Activated CD8-positive, alpha-beta memory T cell treated with anti-CD3 and anti-CD28 coated beads, Interleukin-2, amount 50 U/mL, for 24 hours (primary cell): ENCODE measurements around the gene DVL2.
"Not testable (repeated sequence)": the region's sequence is repeated elsewhere in the genome, so short reads cannot be mapped to it uniquely, and the experiment has no call there.

Experiments
- DNase-seq: peaks from one replicate; pipeline ENCODE4 v3.0.0-alpha.2; 2020; ENCODE audit errors: extremely low read depth

DVL2 gene

GRCh38 chr17:7256766-7257456 lies 22.6 kb upstream of the DVL2 start:
- DNase-seq = no peak

DNA sequence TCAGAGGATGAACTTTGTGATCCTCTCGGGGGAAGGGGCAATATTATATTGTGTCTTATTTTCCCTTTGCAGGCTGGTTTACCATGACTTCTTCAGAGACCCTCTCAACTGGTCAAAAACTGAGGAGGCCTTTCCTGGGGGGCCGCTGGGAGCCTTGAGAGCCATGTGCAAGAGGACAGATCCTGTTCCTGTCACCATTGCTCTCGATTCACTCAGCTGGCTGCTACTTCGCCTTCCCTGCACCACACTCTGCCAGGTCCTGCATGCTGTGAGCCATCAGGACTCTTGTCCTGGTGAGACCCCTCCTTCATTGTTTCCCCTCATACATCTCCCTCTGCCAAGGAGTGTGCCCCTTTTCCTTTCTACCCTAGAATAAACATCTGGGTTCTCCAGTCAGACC lies 20.2 kb upstream of the DVL2 start:
- no peak for DNase-seq

DNA sequence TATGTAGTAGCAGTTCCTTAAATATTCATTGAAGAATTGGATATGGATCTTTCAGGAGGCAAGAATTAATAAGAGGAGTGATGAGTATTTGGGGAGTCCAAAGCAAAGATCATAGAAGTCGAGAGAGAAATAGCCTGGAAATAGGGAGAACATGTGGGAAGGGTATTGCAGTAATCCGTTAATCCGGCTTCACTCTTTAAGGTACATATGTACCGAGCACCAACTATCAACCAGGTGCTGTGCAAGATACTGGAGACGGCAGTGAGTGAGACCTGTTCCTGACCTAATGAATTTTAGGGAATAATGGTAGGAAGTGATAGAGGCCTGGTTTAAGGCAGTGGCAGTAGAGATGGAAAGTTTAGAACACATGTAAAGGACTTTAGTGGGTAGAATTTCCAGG lies 18.8 kb upstream of the DVL2 start:
- no peak for DNase-seq

DNA sequence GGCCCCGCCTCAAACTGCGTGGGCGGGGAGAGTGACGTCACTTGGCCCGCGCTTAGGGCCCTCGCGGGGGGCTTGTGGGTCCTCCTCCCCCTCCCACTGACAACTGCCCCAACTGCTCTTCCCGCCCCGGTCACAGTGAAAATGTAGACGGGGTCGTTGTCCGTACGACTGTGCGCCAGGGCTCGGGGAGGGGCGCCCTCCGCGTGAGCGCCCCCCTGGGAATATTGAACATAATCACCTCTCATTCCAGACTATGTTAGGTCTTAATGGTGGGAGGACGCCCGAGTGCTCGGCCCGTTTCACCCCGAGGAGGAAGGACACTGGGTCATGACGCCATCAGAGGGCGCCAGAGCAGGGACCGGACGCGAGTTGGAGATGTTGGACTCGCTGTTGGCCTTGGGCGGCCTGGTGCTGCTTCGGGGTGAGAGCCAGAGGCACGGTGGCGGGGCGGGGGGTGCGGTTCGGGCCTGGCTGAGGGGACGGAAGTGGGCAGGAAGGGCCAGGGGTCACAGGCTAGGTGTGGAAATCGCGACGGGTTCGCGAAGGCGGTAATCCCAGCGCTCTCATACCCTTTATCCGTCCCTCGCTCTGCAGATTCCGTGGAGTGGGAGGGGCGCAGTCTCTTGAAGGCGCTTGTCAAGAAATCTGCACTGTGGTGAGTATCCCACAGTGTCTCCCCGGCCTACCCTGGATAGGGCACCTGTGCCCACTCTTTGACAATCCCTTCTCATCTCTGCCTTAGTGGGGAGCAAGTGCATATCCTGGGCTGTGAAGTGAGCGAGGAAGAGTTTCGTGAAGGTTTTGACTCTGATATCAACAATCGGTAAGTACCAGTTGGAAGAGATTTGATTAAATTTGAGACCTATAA lies 18.1 kb upstream of the DVL2 start, which contains the start of gene ELP5:
TSS of gene ELP5 (plus strand) at position 40 of the 868 bp plus-strand sequence. CDS start at position 376, 336 bp downstream.
- DNase-seq = peak; percentile 76

GRCh38 chr17:7251661-7252175 lies 17.4 kb upstream of the DVL2 start, which contains the start of gene CTDNEP1:
CTDNEP1 (minus strand) TSS chr17:7251734; CDS start chr17:7251296, 438 bp downstream.
- DNase-seq = peak; percentile 100

GRCh38 chr17:7250695-7251627 lies 16.6 kb upstream of the DVL2 start:
- no peak for DNase-seq

DNA sequence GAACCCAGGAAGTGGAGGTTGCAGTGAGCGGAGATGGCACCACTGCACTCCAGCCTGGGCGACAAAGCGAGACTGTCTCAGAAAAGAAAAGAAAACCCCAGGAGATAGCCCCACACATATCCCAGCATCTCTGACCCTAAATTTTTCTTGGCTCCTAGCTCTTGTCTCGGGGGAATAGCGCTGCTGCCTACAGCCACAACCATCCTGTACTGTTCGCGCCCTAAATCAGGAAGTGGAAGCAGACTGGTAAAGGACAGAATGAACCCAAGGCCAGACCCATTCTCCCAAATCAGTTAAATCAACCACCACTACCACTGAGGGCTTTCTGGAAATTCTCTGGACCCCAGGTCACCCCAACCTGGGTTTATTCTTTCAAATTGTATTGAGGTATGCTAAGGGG lies 15.5 kb upstream of the DVL2 start:
- no peak for DNase-seq

DNA sequence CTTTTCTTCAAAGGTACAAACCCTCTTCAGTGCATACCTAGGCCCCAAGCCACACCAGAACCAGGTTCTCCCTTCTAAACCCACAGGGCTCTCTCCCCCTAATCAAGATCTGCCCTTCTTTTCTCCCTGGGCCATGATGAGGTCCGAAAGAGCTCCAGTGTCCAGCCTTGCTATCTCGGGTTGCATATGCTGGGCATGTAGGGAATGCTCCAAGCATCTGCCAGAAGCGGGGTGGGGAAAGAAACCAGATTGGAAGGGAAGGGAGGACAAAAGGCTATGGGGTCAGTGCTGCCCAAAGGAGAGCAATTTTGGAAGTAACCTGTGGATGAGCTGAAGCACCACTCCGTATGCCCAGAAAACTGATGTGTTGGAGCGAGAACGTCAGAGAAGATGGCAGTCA lies 14.9 kb upstream of the DVL2 start:
- no peak for DNase-seq

DNA sequence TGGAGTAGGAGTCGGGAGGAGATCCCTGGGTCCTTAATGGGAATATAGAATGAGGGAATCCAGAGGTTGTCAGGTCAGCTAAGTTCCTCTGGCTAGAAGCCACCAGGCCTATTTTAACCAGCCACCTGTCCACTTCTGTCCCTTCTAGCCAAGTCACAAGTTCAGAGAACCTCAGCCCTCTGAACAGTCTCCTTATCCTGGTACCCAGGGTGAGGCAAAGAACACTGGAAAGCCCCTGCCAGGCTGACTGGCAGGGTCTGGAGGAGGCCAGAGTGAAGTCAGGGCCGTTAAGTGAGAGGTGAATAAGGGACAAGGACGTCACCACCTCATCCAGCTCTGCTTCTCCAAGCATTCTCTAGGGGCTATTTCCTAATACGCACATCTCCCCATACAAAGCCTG lies 14.5 kb upstream of the DVL2 start:
- DNase-seq = no peak

DNA sequence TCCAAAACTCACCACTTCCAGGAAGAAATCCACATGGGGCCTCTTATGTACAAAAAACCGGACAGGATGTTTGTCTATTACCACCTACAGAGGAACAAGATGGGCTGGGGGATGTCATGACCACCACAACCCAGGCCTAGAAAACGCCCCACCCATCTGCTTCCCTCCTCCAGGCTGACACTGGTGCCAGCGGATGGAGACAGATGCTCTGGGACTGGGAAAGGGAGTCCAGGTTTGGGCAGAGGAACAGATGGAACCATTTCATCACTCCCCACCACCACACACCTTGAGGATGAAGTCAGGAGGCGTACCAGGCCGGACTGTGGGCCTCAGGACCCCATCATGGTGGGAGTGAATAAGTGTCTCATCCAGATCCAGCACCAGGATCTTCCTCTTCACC lies 12.5 kb upstream of the DVL2 start:
- no peak for DNase-seq

DNA sequence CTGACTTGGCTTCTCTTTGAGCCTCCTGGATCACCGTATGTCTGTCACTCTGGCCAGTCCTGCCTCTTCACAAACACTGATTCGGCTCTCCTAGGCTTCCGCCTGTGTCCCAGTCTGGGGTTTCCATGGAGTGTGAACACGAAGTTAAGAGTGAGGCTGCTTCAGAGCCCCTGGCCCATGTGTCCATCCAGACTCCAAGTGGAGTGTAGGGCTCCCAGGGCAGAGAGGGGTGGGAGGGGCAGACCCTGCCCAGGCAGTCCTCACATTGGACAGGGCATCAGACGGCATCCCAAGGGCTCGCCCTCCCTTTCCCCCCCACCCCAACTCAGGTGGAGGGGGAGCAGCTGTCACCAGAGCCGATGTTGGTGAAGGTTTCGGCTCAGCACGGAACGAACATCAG lies 9.5 kb upstream of the DVL2 start:
- DNase-seq = not testable (repeated sequence)

- no peak for DNase-seq
Observed at GRCh38 chr17:7243453-7243729, 9.1 kb upstream of the DVL2 start.

GRCh38 chr17:7242717-7243452 lies 8.6 kb upstream of the DVL2 start:
- peak; percentile 83 for DNase-seq

- peak; percentile 83 for DNase-seq
Observed at GRCh38 chr17:7241783-7242716, 7.7 kb upstream of the DVL2 start, which contains the start of gene GABARAP. GABARAP (minus strand) TSS chr17:7242449; CDS start chr17:7242330, 119 bp downstream.

DNA sequence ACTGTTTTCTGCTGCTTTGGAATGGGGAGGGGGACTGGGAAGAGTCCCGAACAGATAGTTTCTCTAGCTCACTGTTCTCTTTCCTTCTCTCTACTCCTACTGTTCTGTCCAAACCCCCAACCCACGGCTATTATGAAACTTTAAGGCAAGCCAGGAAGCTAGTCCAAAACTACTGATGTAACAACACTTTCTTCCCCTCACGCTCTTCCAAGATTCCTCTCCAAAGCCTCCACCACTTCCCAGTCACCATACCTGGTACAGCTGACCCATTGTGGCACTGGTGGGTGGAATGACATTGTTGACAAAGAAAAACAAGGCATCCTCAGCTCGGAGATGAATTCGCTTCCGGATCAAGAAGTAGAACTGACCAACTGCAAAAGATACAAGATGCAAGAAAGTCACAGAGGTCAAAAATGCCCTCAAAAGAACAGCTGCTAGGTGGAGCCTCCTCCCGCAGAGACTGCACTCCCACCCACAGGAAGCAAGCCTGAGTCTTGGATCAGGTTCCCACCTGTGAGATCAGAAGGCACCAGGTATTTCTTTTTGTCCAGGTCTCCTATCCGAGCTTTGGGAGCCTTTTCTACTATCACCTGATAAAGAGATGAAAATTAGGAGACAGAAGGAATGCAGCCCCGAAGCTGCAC lies 6.9 kb upstream of the DVL2 start:
- no peak for DNase-seq

DNA sequence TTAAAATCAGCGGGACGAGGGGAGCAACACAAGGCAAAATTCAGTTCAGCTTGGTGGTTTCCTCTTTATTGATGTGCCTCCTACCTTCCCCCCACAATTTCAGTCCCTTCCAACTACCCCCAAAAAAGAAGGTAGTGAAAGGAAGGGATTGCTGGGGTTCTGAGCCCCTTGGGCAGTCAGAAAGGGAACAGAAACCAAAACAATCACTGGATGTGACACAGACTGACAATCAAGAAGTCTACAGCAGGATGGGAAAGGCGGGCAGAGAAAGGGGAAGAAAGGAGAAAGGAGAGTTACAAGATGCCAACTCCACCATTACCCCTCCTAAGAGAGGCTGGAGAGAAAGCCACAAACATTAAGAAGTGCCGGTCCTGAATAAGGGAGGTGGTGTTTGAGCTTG lies 6.1 kb upstream of the DVL2 start:
- no peak for DNase-seq

DNA sequence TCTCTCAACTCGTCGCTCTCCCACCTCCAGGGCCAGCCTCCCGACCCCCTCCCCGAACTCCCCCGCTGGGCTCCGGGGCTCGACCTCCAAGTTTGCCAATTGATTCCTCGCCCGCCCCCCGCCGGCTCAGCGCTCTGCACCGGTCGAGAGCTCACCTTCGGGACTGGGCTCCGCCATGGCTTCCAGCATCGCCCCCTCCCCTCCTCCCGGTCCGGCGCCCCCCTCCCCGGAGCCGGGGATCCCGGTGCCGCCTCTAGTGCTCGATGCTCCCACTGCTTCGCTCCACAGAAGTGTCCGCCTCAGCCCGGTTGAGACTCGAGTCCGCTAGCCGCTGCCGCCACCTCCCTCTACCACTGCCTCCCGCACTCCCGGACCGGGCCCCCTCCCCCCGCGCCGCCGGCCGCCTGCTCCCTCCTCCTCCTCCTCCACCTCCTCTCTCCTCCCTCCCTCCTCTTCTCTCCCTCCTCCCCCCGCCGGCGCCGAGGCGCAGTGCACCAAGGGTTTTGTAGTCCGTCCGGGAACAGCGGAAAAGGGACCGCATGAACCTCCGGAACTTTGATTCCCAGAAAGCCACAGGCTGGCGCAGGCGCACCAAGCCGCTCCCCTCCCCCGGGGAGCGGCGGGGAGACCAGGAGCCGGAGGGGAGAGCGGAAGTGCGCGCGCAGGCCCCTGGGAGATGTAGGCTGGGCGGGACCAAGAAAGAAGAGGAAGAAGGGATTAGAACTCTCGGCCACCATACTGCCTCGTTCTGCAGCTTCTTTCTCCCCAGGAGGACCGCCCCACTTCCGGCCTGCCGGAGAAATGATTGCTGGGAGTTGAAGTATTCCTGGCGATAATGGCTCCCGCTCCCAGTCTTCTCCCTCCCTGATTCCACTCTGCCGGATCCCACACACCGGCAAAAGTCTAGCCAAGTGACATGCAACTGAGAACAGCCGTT lies 5.0 kb upstream of the DVL2 start, which contains the start of gene PHF23:
TSS of gene PHF23 (minus strand) at position 367 of the 937 bp plus-strand sequence. CDS start at position 189, 178 bp downstream.
- DNase-seq = peak; percentile 94

GRCh38 chr17:7238420-7239090 lies 4.2 kb upstream of the DVL2 start:
- DNase-seq = no peak
